GM21360 (cell line): ENCODE measurements around the gene MGAT4A.
"Not testable (repeated sequence)": the region's sequence is repeated elsewhere in the genome, so short reads cannot be mapped to it uniquely, and the experiment has no call there.

Experiments
- ATAC-seq: cut with Tn5 transposase; IDR thresholded peaks from one replicate; pipeline ENCODE4 v1.9.1; 2021; ENCODE audit warnings: mild to moderate bottlenecking, moderate library complexity; ENCODE audit not compliant: unreplicated experiment

The MGAT4A gene

DNA sequence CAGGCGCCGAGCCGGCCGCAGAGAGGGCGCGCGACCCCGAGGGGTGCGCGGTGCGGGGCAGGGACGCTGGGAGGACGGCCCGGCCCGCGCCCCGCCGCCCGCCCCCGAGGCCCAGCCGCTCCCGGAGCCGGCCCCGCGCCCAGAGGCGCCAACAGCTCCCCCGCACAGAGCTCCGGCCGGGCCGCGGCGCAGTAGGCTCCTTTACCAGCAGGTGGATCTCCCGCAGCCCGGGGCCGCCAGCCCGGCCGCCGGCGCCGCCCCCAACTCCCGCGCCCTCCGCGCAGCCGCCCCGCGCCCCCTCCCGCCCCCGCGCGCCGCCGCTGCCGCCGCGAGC, 258 bp downstream of the MGAT4A start:
- peak; percentile 59 for ATAC-seq

DNA sequence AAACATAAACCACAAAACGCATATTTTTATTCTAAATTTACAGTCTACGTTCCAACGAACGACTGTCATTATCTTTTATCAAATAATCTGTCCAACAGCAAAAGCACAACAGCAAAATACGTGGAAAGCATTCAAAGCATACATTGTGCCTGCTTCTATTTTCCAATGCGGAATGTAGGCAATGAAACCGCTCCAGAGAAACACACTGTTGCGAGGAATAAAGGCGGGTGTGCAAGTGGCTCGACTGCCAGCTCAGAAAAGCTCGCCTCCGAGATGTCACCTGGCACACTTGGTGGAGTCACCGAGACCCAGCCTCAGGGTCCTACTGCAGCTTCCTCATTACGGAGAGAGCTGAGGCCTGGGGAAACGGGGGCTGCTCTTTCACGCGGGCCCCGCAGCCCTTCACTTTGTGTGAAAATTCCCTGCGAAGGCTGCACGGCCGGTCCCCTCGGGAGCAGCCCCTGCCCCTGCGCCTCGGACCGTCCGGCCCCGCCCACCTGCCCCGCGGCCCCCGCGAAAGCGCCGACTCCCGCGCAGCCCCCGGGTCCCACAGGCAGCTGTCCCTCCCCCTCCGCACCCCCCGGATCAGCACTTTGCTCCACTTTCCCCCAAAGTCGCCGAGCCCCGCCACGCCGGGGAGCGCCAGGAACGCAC, 752 bp downstream of the MGAT4A start:
- ATAC-seq, result peak; percentile 8

DNA sequence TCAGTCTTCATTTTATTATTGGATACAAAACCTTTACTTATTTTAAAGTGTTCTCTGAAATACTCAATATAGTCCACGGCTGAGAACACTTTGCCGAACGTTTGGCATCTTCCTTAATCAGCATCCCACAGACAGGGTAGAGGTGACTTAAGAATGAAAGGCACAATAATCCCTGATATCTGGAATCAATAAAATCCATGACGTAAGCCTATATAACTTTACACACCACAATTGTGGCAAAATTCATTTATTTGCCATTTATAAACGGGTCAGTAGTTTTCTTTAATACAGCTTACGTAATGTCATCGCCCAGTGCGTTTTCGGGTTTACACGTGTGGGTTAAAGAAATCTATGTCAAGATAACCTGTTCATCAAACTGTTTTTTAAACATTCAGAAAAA, 1.3 kb downstream of the MGAT4A start:
- ATAC-seq, result no peak

DNA sequence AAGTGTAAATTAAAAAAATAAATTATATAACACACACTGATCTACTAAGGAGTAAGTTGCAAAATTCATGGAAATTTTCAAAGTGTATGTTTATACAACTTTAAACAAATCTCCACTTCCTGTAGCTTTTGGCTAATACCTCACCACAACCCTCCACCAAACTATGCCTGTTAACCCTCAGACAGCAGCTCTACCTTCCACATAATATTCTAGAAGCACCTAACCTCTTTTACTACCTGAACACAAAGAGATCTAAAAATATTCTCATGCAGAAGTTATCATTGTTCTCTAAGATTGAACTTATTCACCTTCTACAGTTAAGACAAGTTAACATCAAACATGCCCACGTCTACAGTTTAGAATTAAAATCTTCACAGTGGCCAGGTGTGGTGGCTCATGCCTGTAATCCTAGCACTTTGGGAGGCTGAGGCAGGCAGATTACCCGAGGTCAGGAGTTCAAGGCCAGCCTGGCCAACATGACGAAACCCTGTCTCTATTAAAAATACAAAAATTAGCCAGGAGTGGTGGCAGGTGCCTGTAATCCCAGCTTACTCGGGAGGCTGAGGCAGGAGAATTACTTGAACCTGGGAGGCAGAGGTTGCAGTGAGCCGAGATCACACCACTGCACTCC, 2.7 kb downstream of the MGAT4A start:
- ATAC-seq, result not testable (repeated sequence)

DNA sequence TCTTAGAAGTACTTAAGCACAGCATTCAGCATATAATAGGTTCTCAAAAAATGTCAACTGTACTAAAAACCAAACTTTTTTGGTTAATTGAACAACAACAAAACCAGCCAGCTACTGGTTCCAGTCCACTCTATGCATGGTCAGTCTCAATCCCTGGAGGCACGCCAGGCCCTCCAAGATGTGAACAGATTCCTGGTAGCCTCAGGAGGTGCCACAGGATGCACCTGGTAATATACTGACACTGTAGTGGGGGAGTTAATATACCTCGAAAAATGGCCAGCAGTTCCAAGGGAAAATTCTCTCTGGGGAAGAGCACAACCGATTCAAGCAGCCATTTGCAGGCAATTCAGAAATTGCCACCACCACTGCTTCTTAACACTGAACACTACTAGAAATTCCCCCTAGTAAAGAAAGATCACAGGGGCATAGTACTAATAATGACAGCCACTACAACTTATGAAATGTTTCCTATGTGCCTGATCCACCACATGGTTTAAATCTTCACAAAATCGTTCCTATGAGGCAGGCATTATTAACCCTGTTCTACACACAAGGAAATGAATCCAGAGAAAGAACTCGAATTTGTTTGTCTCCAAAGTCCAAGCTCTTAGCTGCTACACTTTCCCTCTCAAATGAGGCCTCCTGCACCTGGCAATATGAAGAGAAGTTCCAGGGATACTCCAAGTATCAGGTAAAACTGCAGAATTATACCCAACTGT, 3.4 kb downstream of the MGAT4A start:
- no peak for ATAC-seq

DNA sequence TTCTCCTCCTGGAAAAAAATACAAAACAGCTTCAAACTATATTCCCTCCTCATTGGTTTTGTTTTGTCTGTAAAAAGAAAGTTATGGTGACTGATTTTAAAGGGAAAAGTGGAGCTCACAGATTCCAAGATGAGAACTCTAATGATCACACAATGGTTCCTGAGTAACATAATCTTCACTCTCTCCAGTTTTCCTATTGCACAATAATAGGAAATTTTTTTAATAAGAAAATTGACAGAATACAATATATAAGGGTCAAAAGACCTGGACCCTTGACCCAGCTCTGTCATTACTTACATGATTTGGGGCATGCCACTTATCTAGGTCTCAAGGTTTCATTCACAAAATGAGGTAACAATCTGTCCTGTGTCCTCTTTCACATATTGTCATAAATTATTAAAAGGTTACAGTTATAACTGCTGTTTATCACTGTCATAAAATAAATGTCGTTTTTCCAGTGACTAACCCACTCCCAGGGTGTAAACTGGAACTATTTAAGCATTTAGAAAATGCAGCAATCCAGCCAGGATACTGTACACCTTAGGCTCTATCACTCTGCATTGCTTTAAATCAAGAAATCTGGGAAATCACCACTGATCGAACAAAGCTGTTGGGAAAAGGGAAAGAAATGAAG, 4.1 kb downstream of the MGAT4A start:
- no peak for ATAC-seq

DNA sequence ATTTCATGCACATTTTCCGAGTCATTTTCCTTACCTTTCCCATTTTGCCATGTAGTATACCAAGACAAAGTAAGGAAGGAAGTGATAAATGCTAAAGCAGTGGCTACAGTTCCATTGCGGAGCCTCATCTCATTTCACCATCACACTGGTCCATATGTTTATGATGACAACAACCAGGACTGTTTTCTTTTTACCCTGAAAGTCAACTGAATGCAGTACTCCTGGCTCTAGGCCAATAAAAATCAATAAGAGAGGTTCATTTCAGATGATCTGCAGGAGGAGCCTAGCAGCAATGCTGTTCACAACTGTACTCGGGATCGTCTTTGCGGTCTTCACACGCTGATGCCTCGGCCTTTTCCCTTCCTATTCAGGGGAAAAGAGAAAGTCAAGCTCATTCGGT, 4.7 kb downstream of the MGAT4A start:
- no peak for ATAC-seq

DNA sequence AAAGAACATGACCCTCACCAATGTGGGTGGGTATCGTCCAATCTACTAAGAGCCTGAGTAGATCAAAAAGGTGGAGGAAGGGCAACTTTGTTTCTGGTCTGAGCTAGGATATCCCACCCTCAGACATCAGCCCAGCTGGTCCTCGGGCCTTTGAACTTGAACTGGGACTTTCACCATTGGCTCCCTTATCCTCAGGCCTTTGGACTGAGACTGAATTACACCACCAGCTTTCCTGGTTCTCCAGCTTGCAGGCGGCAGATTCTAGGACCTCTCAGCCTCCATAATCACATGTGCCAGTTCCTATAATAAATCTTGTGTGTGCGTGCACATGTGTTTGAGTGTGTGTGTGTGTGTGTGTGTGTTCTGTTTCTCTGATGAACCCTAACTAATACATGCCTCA, 10.6 kb downstream of the MGAT4A start:
- ATAC-seq, result no peak

DNA sequence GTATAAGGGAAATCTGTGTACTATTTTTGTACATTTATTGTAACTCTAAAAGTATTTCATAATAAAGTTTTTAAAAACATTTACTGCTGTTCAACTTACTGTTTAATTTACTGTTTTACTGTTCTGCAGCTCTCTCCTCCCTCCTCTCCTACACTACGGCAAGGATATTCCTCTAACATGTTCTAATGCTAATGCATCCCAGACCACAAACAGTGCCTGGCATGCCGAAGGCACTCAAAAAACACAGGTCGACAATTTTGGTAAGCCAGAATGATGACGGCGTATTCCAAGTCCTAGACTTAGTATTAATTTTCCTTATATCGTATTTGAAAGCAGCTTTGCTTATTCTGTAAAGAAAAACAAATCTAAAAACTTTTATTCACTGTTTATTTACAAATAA, 13.3 kb downstream of the MGAT4A start:
- no peak for ATAC-seq

DNA sequence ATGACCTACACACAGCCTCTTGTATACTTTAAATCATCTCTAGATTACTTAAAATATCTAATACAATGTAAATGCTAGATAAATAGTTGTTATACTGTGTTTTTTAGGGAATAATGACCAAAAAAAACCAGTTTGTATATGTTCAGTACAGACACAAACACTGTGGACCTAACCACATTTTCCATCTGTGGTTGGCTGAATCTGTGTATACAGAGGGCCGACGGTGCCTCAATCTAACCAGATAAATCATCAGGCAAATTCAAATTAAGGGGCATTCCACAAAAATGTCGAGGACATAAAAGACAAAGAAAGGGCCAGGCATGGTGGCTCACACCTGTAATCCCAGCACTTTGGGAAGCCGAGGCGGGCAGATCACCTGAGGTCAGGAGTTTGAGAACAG, 14.1 kb downstream of the MGAT4A start:
- ATAC-seq, result no peak

DNA sequence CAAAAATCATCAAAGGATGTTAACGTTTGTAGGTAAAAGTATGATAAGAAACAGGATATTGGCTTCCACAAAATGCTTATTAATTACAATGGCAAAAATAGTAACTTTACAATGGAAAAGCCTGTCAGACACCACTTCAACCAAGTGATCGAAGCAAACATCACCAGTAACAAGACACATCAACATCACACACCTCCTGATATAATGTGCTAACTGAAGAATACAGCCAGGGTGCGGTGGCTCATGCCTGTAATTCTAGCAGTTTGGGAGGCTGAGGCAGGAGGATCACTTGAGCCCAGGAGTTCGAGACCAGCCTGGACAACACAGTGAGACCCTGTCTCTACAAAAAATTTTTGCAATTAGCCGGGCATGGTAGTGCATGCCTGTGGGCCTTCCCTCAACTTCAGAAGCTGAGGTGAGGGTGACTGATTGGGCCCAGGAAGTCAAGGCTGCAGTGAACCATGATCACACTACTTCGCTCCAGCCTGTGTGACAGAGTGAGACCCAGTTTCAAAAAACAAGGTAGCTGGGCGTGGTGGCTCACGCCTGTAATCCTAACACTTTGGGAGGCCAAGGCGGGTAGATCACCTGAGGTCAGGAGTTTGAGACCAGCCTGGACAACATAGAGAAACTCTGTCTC, 15.0 kb downstream of the MGAT4A start:
- ATAC-seq, result no peak

DNA sequence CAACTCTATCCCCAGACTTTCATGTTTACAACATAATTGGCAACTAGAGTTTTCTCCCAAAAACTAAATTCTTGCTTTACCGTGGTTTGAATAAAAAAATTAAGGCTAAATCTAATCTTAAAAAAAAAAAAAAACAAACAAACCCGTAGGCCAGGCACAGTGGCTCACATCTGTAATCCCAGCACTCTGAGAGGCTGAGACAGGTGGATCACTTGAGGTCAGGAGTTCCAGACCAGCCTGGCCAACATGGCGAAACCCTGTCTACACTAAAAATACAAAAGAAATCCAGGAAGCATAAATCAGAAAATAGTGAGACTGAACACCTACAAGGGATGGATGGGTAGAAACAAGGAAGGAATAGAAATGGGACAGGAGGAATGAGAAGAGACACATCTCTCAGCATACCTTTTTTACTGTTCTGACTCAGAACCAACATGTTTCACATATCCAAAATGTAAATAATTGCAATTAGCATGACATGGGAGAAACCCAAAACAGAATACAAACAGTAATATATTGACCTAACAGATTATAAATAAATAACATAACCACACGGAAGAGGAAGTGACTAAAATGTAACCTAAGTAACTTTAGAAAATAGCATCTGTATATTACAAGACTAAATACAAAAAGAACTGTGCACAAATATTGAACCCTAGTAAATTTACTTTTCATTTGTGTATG, 17.5 kb downstream of the MGAT4A start:
- peak; percentile 72 for ATAC-seq

DNA sequence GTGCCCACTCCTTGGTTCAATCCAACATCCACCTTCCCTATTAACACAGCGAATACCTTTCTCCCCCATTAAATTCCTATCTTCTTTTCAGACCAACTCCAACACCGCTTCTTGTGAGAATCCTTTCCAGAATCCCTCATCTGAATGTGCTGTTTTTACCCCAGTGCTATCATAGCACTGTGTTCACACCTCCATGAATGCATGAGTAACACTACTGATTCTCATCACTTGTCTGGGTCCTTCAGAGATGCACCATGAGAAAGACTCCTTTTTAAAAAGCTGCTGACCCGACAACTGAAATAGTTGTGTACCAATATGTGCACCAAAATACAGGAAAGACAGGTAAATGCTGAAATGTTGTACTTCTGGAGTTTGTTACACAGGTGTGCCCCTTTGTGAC, 18.8 kb downstream of the MGAT4A start:
- ATAC-seq, result no peak

DNA sequence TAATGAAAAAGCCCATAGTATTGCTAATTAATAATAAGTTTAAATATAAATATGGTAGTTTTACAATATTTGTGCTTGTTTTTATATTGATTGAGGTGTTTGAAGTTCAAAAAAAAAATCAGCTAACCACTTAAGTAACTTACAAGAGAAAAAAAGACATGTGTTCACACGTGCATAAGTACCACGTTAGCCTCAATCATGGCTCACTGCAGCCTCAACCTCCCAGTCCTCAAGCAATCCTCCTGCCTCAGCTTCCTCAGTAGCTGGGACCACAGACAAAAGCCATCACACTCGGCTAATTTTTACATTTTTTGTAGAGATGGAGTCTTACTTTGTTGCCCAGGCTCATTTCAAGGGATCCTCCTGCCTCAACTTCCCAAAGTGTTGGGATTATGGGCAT, 19.4 kb downstream of the MGAT4A start:
- no peak for ATAC-seq

DNA sequence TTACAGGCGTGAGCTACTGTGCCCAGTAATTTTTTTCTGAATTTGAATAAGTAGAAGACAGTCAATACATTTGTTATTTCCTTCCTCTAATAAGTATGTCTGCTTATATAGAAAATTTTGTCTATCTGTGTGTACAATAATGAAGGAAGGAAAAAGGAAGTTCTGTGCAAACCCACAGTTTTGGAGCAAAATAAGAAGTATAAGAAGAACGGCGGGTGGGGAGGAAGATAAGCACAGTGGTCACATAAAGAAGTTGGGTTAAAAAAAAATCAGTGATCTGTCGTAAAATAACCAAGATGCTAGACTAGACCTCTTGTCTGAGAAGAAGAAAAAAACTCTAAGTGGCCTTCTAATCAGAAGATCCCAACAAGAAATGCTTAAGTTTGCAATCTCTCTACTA, 20.2 kb downstream of the MGAT4A start:
- ATAC-seq, result no peak

DNA sequence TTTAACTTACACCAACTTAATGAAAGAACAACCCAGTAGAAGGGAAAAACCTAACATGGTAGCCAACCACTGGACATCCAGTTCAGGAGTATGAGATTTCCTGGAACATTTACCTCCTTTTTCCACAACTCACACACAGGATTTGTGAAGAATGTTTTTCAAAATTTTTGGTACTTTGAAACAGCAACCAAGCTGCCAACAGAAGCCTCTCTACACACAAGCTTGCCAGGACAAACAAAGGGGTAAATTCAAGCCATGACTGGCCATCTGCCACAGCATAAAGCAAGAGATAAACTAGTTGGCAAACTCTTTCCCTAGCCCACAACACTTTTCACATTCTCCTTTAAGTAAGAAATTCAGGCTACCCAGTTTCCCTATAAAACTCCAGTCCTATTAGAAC, 21.4 kb downstream of the MGAT4A start:
- no peak for ATAC-seq

DNA sequence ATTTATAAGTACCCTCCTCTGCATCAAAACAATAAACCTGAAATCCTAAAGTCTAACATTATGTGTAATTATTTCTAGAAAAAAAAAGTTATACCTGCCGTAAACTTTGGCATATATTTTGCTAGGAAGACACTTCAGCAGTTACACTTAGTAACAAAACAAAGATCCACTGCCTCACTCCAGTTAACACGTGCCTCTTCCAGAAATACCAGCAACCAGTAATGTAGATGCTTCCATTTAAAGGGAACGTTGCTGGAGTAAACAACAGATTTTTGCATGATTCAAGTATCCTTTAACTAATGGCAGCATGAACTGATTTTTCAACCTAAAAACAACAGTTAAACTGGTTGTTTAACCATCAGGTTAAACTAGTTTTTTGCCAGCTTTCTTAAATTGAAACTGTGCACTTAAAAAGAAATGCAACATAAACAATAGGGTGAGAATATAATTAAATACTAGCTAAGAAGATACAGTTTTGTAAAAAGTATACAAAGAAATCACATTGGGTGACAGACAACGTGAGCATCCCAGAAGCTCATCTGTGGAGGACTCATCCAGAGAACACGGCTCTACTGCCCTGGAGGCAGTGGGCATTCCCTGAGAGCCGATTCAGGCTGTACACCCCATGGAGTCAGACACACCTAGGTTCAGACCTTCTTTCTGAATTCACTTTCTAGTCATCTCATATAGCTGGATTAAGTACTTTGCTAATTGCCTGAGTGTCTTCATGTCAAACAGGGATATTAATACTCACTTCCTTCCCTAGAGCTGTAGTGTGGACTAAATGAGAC, 22.3 kb downstream of the MGAT4A start:
- no peak for ATAC-seq

DNA sequence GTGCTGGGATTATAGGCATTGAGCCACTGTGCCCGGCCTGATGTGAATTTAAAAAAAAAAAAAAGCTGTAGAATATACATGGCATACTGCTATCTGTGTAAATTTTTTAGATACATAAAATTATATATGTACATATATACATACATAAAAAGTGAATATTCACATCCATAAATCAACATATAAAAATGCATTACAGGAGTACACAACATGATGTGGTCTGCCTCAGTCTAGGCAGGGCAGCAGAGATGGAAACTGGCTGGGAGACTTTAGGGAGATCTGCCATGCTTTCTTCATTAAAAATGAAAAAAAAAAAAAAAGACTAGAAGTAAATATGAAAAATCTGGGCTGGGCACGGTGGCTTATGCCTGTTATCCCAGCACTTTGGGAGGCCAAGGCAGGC, 24.3 kb downstream of the MGAT4A start:
- no peak for ATAC-seq

DNA sequence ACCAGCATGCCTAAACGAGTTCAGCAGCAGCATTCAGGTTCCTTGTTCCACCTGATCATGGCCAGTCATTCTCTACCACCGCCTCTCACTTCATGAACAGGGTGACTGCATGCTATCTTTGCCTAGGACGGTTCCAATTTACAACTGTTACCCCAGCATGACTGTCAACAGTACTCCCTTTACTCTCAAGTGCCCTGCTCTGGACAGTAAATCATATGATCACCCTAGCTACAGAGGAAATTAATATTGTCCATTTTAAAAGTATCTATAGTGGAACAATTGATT, 25.7 kb downstream of the MGAT4A start:
- no peak for ATAC-seq
